Measurements from ENCODE around the gene CCNL2.
"Not testable (repeated sequence)": the region's sequence is repeated elsewhere in the genome, so short reads cannot be mapped to it uniquely, and the experiment has no call there.

Gene CCNL2

DNA sequence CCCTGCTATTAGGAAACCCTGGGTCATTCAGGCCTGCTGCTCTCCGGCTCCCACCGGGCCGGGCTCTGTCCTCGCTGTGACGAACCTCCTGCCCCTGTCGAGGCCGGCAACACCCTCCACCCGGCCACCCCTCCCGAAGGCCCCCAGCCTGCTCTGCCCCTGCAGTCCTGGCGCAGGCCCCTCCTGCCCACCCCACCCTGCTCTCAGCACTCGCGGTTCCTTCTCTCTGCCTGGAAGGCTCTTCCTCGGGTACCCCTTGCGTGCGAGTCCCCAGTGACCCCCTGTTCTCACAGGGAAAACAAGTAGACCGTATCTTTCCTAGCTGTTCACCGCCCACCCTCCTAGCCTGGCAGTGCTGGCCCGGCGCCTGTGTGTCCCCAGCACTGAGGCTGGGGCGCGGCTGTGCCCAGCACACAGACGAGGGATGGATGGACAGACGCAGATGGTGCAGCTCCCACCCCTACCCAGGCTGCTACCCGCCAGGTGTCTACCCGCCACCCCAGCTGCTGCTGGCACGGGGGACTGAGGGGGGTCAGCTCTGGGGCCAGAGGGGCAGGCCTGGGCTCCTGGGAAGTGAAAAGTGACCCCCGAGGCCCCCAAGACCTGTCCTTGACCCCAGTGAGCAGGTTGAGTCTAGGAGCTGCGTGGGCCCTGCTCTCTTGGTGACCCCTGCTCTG is 33.3 kb upstream of the CCNL2 start:
- DNase-seq, result no peak

DNA sequence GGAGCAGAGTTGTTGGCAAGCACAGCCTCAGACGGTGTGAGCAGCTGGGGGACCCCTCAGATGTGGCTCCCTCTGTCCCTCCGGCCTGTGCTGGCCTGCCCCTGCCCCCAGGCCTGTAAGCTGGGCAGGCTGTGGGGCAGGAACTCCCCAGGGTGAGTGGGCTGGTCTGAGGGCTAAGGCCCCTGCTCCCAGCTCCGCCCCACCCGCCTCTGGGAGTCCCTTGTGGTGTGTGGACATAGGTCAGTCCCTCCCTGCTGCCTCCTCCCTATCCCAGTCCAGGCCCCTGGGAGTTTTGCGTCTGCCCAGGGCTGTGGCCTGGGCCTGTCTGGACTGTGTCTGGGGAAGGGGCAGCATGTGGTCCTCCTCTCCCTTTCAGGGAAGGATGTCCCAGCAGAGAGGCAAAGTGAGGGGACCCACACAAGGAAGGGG is 32.7 kb upstream of the CCNL2 start:
- no peak for DNase-seq

DNA sequence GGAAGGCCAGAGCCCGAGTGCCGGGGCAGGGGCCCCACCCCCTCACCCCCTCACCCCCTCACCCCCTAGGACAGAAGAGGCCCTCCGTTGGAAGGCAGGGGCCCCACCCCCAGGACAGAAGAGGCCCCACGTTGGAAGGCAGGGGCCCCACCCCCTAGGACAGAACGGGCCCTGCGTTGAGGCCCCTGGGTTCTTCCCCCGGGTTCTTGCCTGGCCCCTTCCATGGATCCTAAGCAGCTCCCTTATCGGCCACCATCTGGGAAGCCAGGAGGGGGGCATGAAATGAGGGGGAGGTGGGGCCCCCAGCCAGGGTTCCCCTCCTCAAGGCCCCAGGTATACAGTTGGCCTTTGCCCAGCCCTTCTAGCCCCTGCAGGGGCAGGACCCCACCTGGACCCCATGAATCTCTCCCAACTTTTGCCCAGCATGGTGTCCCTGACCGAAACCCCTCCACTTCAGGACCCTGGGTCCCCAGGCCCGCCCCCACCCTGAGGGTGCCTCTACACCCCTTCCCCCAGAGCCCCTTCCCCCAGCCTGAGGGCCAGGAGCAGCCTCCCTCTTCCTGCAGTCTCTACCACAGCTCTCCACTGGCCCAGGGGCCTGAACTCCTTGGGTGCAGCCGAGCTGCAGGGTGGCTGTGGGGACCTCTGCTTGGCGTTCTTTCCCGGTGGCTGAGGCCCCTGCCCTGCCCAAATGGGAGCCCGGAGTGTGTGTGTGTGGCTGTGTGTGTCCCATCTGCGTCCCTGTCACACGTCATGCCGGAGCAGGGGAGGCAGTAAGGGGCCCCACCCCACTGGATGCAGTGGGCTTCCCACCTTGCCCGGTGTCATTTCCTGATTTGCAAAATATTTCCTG is 32.1 kb upstream of the CCNL2 start:
- no peak for DNase-seq

DNA sequence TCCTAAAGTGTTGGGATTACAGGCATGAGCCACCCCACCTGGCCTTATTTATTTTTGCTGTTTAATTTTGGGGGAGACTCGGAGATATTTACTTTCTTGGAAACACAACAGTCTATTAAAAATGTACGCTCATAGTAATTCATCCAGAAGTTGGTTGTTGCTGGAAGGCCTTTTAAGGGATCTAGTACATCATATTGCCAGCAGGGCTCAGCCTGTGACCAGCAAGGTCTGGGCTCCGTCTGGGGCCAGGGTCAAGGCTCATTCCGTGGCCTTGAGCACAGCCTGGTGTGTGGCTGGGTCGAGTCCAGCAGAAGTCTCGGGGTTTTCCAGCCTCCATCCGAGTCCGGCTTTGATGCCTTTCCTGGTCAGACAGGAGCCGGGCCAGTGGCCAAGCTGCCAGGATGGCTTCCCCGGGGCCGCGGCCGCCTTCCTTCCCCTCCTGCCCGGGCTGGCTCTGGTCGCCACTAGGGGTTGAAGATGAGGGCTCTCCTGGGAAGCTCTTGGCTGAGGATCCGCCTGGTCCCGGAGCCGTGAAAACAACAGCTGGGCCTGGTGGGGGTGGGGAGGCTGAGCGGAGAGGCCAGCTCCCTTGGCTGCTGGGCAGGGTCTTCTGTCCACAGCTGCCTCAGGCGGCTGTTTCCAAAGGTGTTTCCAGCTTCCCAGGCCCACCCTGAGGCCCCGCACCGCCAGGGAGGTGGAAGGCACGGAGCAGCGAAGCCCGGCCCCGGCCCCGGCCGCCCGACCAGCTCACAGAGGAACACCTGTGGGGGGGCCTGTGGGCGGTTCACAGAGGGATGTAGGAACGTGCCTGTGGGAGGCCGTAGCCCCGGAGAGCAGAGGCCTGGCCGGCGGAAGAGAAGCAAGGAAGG is 31.2 kb upstream of the CCNL2 start:
- no peak for DNase-seq

DNA sequence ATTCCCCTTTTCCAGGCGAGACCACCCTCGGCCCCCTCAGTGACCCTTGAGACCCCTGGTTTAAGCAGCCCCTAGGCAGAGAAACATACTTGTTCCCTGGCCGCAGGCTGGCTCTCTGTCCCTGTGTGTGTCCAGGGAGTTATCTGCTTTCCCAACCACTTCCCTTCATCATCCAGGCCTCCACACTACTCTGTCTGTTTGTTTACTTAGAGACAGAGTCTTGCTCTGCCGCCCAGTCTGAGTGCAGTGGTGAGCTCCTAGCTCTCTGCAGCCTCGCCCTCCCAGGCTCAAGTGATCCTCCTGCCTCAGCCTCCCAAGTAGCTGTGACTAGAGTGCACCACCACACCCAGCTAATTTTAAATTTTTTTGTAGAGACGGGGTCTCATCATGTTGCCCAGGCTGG is 30.5 kb upstream of the CCNL2 start:
- DNase-seq, result no peak

DNA sequence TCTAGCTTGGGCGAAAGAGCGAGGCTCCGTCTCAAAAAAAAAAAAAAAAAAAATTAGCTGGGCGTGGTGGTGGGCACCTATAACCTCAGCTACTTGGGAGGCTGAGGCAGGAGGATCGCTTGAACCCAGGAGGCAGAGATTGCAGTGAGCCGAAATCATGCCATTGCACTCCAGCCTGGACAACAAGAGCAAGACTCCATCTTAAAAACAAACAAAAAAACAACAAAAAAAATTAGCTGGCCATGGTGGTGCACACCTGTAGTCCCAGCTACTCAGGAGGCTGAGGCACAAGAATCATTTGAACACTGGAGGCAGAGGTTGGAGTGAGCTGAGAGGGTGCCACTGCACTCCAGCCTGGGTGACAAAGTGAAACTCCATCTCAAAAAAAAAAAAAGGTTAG is 29.8 kb upstream of the CCNL2 start:
- DNase-seq, result not testable (repeated sequence)

DNA sequence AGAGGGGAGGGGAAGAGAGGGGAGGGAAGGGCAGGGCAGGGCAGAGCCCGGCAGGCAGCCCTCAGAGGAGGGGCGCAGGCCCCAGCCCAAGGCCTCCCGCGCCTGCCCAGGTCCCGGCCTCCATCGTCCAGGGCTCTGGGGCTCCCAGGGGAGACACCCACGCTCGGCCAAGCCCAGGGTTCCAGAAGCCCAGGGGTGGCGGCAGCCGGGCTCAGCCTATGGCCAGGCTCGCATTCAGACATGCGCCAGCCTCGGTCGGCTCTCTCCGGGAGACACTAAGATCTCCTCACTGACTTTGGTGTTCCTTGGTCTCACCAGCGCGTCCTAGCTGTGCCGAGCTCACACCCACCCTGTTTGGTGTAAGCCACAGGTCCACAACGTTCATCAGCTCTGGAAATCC is 29.0 kb upstream of the CCNL2 start:
- DNase-seq, result no peak

DNA sequence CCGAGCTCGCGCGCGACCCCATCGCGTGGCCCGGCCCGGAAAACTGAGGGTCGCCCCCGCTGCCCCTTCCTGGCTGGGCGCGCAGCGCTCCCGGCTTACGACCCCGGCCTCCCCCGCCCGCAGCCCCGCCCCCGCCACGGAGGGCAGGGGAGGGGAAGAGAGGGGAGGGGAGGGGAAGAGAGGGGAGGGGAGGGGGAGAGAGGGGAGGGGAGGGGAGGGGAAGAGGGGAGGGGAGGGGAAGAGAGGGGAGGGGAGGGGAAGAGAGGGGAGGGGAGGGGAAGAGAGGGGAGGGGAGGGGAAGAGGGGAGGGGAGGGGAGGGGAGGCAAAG is 28.6 kb upstream of the CCNL2 start:
- no peak for DNase-seq

DNA sequence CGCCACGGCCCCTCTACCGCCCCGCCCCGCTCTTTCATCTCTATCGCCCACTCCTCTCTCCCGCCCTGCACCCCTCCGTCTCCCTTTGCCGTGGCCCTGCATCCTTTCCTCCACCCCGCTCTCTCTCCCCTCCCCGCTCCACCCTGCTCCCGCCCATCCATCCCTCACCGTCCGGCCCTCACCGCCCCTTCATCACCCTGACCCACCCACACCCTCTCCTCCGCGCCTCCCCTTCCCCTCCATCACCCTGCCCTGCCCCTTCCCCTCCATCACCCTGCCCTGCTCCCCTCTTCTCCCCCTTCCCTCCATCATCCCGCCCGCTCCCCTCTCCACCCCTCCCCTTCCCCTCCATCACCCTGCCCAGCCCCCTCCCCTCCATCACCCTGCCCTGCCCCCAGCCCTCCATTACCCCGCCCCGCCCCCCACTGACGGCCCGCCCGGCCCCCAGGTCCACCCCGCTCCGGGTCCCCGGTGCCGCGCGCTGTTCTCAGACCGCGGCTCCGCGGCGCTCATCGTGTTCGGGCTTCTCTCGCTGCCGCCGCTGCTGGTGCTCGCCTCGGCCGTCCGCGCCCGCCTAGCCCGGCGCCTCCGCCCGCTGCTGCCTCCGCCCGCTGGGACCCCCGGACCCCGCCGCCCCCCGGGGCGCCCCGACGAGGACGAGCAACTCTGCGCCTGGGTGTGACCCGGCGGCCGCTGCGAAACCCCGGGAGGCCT is 28.1 kb upstream of the CCNL2 start:
- no peak for DNase-seq

DNA sequence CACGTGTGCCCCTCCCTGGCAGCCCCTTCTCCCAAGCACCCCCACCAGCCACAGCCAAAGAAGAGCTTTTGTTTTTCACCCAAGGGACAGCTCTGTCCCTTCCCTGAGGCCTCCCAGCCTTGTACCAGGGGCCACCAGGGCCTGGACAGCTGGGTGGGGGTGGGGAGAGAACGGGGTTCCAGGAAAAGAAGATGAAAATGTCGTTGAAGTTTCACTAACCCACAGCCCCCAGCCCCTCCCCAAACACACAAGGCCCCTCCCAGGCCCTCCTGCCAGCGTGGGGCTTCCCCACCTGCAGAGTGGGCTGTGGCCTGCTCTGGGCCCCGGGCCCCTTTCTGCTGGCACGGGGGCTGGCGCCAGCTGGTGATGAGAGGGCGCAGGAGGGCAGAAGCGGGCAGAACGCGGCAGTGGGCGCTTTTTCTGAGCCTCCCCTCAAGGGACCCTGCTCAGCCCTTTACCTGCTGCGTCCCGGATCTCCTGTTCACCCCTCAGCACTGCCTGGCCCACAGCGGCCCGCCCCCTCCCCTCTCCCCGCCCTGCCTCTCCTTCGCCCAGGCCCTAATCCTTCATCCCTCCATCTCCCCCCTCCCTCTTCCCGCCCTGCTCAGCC is 27.5 kb upstream of the CCNL2 start:
- DNase-seq, result no peak

DNA sequence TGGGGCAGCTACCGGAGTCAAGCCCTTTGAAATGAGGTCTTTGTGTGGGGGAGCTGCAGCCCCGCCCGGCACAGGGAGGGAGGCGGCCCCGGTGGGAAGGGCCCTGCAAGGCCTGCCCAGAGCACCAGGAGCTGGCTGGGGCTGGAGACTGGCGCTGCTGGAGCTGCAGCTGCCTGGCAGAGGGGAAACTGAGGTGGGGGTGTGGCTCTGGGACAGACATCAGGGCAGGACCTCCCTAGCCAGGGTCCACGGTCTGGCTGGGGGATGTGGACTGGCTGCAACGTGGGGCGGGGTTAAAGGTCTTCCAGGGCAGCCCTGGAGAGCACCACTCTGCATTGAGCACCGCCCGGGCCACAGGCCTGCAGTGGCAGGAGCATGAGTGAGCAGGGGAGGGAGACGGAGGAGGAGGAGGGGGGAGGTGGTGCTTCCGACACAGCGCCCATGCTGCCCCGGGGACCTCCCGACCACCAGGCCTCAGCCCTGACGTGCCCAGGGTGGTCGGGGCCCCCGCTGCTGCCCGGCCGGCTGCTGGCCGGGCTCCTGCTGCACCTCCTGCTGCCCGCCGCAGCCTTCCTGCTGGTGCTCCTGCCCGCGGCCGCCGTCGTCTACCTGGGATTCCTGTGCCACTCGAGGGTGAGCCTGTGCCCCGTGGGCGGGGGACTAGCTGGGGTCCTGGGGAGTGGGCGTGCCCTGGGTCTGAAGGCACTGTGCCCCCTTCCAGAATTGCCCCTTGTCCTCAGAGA is 26.8 kb upstream of the CCNL2 start:
- DNase-seq, result no peak

DNA sequence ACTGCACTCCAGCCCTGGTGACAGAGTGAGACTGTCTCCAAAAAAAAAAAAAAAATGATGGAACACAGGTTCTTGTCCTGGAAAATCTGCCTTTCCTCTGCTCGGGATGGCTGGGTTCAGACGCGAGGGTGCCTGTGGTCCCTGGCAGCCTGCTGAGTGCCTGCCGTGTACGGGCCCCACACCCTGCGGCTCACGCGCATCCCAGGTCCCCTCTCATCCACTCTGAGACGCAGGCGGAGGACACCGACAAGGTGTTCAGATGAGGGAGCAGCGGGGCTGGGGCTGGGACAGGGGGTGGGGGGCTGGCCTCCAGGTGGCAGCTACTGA is 26.3 kb upstream of the CCNL2 start:
- DNase-seq, result no peak

DNA sequence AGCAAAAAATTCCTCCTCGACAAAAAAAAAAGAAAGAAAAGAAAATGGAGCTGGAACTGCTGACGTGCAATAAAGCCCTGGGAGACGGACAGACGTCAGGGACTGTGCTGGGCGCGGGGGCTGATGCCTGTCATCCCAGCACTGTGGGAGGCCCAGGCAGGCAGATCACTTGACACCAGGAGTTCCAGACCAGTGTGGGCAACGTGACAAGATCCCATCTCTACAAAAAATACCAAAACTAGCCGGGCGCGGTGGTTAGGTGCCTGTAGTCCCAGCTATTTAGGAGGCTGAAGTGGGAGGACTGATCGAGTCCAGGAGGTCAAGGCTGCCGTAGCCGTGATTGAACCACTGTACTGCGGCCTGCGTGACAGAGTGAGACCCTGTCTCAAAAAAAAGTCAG is 25.6 kb upstream of the CCNL2 start:
- no peak for DNase-seq

DNA sequence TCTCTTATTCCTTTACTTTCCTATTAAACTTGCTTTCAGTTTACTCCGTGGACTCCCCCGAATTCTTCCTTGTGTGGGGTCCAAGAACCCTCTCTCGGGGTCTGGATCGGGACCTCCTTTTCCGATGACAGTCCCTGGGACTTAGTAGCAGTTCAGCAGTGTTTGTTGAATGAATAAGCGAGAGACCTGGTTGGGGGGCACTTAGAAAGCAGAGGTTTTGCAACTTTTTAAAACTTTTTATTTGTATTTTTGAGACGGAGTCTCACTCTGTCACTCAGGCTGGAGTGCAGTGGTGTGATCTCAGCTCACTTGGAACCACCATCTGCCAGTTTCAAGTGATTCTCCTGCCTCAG is 24.1 kb upstream of the CCNL2 start:
- no peak for DNase-seq

DNA sequence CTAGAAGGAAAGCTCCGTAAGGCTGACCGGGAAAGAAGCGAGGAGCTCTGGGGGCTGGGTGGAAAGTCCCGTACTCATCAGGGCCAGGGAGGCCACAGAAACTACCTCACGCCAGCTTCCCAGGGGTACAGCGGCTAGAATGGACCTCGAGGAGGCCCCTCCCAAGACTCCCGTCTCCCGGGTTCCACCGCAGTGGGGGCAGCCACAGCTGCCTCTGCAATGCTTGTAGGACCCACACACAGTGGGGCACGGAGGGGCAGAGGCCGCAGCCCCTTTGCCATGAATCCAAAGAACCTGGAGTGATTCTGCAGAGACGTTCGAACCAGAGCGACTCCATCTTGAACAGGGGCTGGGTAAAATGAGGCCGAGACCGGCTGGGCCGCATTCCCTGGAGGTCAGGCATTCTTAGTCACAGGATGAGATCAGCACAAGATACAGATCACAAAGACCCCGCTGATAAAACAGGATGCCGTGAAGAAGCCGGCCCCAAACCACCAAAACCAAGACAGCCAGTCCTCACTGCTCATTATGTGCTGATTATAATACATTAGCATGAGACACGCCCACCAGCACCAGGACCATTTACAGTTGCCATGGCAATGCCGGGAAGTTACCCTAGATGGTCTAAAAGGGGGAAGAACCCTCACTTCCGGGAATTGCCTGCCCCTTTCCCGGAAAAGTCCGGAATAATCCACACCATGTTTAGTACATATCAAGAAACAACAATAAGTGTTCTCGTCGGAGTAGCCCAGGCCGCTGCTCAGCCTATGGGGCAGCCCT is 23.5 kb upstream of the CCNL2 start:
- DNase-seq, result no peak

DNA sequence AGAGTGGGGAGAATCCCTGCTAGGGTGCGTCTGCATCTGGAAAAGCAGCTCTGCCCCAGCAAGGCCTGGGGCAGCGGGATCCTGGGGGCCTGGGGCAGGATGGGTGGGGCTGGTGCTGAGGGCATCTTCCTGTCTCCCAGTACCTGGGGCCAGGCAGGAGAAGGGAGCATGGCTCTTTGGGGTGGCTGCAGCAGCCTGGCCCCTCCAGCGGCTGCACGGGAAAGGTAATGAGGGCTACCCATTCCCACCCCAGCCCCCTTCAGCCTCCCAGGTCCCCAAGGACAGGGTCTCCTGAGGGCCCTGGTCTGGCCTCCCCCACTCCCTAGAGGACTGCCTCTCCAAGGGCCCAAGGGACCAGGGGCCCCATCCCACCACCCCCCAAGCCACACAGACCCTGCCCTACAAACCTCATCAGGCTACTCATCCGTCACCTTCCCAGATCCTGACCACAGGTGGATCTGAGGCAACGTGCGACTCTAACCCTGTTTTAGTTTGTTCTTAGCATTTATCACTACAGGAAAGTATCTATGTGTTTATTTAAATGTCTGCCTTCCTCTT is 22.9 kb upstream of the CCNL2 start:
- DNase-seq, result no peak

DNA sequence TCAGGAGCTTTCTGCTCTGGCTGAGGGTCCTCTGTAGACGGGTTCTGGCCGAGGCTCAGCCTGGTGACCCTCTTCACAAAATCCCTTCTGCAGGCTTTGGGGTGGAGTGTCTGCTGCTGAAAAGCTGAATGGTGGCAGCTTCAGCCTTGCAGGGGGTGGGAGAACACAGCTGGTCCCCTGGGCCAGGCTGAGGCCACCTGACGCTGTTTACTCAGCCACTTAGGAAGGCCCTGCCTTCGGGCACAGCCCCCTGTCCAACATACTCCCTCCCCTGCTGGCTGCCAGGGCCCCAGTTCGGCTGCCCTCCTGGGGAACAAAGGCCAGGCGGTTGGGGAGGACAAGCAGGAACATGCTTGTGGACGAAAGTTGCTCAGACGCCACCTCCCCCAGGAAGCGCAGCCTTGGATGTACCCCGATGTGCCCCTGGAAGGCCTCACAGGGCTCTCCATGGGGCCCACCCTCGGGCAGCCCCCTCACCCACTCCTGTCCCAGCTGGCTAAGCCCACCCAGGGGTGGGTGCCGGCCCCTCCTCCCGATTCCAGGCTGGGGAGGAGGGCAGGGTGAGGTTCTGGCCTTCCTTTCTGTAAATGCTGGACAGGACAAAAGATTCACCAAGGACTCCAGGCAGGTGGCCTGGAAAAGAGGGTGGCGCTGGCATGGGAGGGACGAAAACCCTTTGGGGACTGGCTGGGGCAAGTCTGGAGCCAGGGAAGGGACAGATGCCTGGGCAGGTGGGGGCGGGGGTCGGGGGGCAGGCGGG is 22.2 kb upstream of the CCNL2 start, which contains the start of gene ANKRD65:
Gene ANKRD65 (minus strand): TSS at position 130 of the 760 bp plus-strand sequence. CDS start 271 bp downstream, outside the sequence.
- no peak for DNase-seq

DNA sequence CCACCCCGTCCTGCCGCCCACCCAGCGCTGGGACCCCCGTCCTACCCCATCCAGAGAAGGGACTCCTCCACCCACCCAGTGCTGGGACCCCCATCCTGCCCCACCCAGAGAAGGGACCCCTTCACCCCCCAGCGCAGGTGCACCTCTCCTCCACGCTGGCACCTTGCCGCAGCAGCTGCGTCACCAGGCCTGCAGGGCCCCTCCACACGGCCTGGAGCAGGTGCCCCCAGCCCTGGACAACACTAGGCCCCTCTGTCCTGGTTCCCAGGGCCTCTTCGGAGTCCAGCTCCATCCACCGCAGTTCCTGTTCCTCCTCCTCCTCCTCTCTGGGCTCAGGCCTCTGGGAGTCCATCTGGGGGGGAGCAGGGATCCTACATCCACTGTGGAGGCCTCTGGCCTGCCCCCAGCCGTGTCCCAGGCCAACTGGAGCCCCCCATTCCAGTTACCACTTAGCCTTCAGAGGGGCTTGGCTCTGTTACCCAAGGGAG is 21.6 kb upstream of the CCNL2 start:
- no peak for DNase-seq

DNA sequence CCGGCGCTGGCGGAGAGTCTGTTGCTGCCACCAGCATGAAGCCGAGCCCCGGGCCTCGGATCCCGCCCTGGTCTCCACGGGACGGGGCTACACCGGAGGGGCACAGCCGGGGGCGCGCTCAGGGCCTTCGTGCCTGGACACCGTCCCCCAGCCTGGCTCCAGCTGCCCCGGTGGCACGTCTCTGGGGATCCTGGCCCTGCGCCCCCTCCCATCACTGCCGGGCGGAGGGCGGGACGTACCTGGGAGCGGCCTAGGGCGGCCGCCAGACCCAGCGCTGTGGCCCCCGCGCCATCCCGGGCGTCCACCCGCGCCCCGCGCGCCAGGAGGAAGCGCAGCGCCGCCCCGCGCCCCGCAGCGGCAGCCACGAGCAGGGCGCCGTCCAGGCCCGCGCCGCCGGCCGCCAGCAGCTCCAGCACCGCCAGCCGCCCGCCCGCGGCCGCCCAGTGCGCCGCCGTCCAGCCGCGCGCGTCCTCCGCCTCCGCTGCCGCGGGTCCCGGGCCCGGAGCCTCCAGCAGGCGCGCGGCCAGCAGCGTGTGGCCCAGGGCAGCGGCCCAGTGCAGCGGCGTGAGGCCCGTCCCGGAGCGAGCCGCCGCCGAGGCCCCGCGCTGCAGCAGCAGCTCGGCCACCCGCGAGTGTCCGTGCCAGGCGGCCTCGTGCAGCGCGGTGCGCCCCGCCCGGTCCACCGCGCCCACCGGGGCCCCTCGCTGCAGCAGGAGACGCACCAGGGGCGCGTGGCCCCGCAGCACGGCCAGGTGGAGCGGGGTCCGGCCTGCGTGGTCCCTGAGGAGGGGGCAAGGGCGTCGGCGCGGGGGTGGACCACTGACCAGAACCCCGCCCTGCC is 20.9 kb upstream of the CCNL2 start:
- DNase-seq, result no peak
